ENCODE measurements around the gene LAMC2. TPM values are rescaled to one million over a fixed set of nuclear protein-coding genes. Genes with fewer than 3 reads are reported as not detected.

The LAMC2 gene
- polyA plus RNA-seq, 1 donor (not counting 4 experiments of a cell fraction or from before 2014, with no cell fraction given) = 1,627 TPM

GRCh38 chr1:183140633-183141032, 45.4 kb upstream of the LAMC2 start:
- no peak for FAIRE-seq
- Histone ChIP-seq H4K20me1 (ENCODE audit: control insufficient read depth, extremely low read depth, insufficient read depth, low read length) (no peaks in the 10 kb centered on the region), H3K27ac (ENCODE audit: control insufficient read depth, insufficient read depth, low read length) (no peak overlapping the region), H3K79me2 (ENCODE audit: control insufficient read depth, insufficient read depth, low read length) (no peaks in the 10 kb centered on the region), H3K36me3 (ENCODE audit: control insufficient read depth in 2 of 2, extremely low read depth in 1 of 2, insufficient read depth in 2 of 2, low read length in 2 of 2) (peaks cover 25 to 43% of the 10 kb centered on the region in 2 experiments), H3K4me3 (ENCODE audit: control insufficient read depth in 2 of 3, extremely low read depth in 1 of 3, insufficient read depth in 2 of 3, low read depth in 1 of 3, low read length in 3 of 3) (no peak overlapping the region), H3K4me1 (ENCODE audit: control insufficient read depth, extremely low read depth, insufficient read depth, low read length) (peaks cover 19% of the 10 kb centered on the region), H3K9me3 (ENCODE audit: control insufficient read depth, low read depth, low read length) (no peaks in the 10 kb centered on the region), H3K27me3 (ENCODE audit: control insufficient read depth, extremely low read depth, insufficient read depth, low read length) (no peaks in the 10 kb centered on the region), H3K9me1 (ENCODE audit: control insufficient read depth, extremely low read depth, insufficient read depth, low read length) (no peaks in the 10 kb centered on the region), H3K4me2 (ENCODE audit: control insufficient read depth, extremely low read depth, insufficient read depth, low read depth, low read length) (no peak overlapping the region), H2AFZ (ENCODE audit: control insufficient read depth, low read length) (no peak overlapping the region), H3K9ac (ENCODE audit: control insufficient read depth, extremely low read depth, insufficient read depth, low read length) (no peak overlapping the region)
- no peak for DNase-seq (ENCODE audit: low read depth, low spot score)
- dilution Hi-C loops (cut with MboI; ENCODE audit: extremely low pct_ligation_motif_present, low sequenced_read_pairs) = no loop called here
- TF ChIP-seq CTCF (optimal IDR thresholded peaks at IDR 0.05 in 1 of 3, IDR thresholded peaks at IDR 0.05 in 1 of 3, conservative IDR thresholded peaks at IDR 0.05 in 1 of 3; ENCODE audit: extremely low read depth in 1 of 3, insufficient read depth in 2 of 3, low read length in 3 of 3) (no peak), EZH2 (IDR thresholded peaks at IDR 0.05; ENCODE audit: low read length) (no peak)

- Histone ChIP-seq H3K9me1 (ENCODE audit: control insufficient read depth, extremely low read depth, insufficient read depth, low read length) (no peaks in the 10 kb centered on the region), H3K36me3 (ENCODE audit: control insufficient read depth in 2 of 2, extremely low read depth in 1 of 2, insufficient read depth in 2 of 2, low read length in 2 of 2) (peaks cover 21 to 39% of the 10 kb centered on the region in 2 experiments), H3K79me2 (ENCODE audit: control insufficient read depth, insufficient read depth, low read length) (no peaks in the 10 kb centered on the region), H2AFZ (ENCODE audit: control insufficient read depth, low read length) (no peak overlapping the region), H3K4me2 (ENCODE audit: control insufficient read depth, extremely low read depth, insufficient read depth, low read depth, low read length) (no peak overlapping the region), H3K4me1 (ENCODE audit: control insufficient read depth, extremely low read depth, insufficient read depth, low read length) (peaks cover 19% of the 10 kb centered on the region), H4K20me1 (ENCODE audit: control insufficient read depth, extremely low read depth, insufficient read depth, low read length) (no peaks in the 10 kb centered on the region), H3K9ac (ENCODE audit: control insufficient read depth, extremely low read depth, insufficient read depth, low read length) (no peak overlapping the region), H3K4me3 (ENCODE audit: control insufficient read depth in 2 of 3, extremely low read depth in 1 of 3, insufficient read depth in 2 of 3, low read depth in 1 of 3, low read length in 3 of 3) (no peak overlapping the region), H3K27ac (ENCODE audit: control insufficient read depth, insufficient read depth, low read length) (no peak overlapping the region), H3K27me3 (ENCODE audit: control insufficient read depth, extremely low read depth, insufficient read depth, low read length) (no peaks in the 10 kb centered on the region), H3K9me3 (ENCODE audit: control insufficient read depth, low read depth, low read length) (no peaks in the 10 kb centered on the region)
- DNase-seq (ENCODE audit: low read depth, low spot score) = no peak
- no peak for FAIRE-seq
- dilution Hi-C loops (cut with MboI; ENCODE audit: extremely low pct_ligation_motif_present, low sequenced_read_pairs) = no loop called here
- no peak for TF ChIP-seq CTCF (optimal IDR thresholded peaks at IDR 0.05 in 1 of 3, IDR thresholded peaks at IDR 0.05 in 1 of 3, conservative IDR thresholded peaks at IDR 0.05 in 1 of 3; ENCODE audit: extremely low read depth in 1 of 3, insufficient read depth in 2 of 3, low read length in 3 of 3)
- no peak for TF ChIP-seq EZH2 (IDR thresholded peaks at IDR 0.05; ENCODE audit: low read length)
Observed at GRCh38 chr1:183142171-183142570, 43.9 kb upstream of the LAMC2 start.
